Heart left ventricle (tissue), 13 donors: ENCODE data around the gene DNAJB9.

Experiments
- POLR2A ChIP-seq, 2 donors: fragments of 450-650 bp; IDR thresholded peaks; one replicate each; pipeline ENCODE4 v1.6.1; 2017; ENCODE audit warnings: antibody characterized with exemption in 2 of 2, mild to moderate bottlenecking in 2 of 2, moderate library complexity in 2 of 2
- TF ChIP-seq, protein P1 (sequence below), 12 donors: fragments of 200-600 bp; sonication (generic) in 4 of 12; IDR thresholded peaks; one replicate each; pipeline versions ENCODE4 v1.5.0 to v1.8.0; 2018 to 2022; ENCODE audit warnings: antibody characterized with exemption in 12 of 12, mild to moderate bottlenecking in 5 of 12
- donor health status: ischemic (EF 13 %, LVEDD 7.1; RV severe dilation, severe dysfunction).
- donor health status: DM: no; HTN: yes; CAD: no.
- donor health status: DM: no; HTN: no; CAD: no.
- donor health status: ischemic (EF 25% LVEDD 6.9; RV normal size, moderate dysfunction).
- donor health status: ischemic (EF 25% LVEDD 5.7; RV mildly dilated, moderate dysfunction).
- donor health status: ischemic (EF 35%, LVEDD 5.7; RV mildly dilated, moderate dysfunction).
- donor health status: nonischemic (EF 11% LVEDD 7.7; RV severe dilation, severe dysfunction).
- donor health status: DM: yes; HTN: yes; CAD: no.
- donor health status: PGD.
- donor health status: ischemic (EF 29% LVEDD 5.4; RV normal size, mild dysfunction).
- donor health status: nonischemic (EF 23%, LVEDD 6.1; RV moderate dilation, normal function).

DNA sequence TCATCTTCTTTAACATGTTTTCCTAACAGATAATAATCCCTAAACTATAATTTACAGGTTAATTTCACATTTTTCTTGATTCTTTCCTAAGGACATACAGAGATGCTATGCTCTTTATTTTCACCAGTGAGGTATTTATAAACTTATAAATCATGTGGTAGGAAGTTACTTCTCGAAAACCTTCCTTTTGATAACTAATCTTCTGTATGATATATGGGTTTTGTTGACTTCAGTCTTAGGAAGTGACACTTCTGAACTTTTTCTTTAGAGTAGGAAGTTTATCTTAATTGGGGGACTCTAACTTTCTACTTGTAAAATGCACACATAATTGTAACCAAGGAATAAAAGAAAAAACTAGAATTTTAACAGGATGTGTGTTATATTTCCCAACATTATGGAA lies 33.9 kb upstream of the DNAJB9 start:
- no peak for TF ChIP-seq POLR2A (IDR thresholded peaks at IDR 0.05)
- TF ChIP-seq, protein P1, sequence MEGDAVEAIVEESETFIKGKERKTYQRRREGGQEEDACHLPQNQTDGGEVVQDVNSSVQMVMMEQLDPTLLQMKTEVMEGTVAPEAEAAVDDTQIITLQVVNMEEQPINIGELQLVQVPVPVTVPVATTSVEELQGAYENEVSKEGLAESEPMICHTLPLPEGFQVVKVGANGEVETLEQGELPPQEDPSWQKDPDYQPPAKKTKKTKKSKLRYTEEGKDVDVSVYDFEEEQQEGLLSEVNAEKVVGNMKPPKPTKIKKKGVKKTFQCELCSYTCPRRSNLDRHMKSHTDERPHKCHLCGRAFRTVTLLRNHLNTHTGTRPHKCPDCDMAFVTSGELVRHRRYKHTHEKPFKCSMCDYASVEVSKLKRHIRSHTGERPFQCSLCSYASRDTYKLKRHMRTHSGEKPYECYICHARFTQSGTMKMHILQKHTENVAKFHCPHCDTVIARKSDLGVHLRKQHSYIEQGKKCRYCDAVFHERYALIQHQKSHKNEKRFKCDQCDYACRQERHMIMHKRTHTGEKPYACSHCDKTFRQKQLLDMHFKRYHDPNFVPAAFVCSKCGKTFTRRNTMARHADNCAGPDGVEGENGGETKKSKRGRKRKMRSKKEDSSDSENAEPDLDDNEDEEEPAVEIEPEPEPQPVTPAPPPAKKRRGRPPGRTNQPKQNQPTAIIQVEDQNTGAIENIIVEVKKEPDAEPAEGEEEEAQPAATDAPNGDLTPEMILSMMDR (IDR thresholded peaks at IDR 0.05), result no peak
